Stimulated activated CD8-positive, alpha-beta memory T cell treated with anti-CD3 and anti-CD28 coated beads, Interleukin-4, amount 100 ng/mL, for 24 hours (primary cell): Measurements from ENCODE around the gene ERCC2.
"Not testable (repeated sequence)": the region's sequence is repeated elsewhere in the genome, so short reads cannot be mapped to it uniquely, and the experiment has no call there.

ENCODE experiments used
- DNase-seq: peaks from one replicate; pipeline ENCODE4 v3.0.0-alpha.2; 2020; ENCODE audit warnings: low read depth

The ERCC2 gene

DNA sequence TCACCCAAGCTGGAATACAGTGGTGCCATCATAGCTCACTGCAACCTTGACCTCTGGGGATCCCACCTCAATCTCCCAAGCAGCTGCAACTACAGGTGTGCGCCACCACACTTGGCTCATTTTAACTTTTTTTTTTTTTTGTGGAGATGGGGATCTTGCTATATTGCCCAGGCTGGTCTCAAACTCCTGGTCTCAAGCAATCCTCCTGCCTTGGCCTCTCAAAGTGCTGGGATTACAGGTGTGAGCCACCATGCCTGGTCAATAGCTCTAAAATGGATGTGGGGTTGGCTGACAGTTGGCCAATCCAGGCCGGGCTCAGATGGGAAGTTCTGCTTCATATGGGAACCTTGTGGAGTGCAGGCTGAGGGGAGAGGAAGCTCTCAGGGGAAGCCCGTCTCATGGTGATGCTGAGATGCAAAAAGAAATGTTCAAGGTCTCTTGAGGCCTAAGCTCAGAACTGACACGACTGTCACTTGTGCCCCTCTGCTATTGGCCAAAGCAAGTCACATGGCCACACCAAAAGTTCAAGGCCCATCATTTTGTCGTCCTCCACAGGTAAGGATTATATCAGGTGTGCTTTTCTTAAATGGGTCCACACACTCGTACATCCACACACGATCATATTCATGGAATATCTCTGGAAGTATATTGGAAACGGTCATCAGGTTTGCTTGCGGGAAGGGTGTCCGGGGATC is 36.6 kb downstream of the ERCC2 start:
- no peak for DNase-seq

DNA sequence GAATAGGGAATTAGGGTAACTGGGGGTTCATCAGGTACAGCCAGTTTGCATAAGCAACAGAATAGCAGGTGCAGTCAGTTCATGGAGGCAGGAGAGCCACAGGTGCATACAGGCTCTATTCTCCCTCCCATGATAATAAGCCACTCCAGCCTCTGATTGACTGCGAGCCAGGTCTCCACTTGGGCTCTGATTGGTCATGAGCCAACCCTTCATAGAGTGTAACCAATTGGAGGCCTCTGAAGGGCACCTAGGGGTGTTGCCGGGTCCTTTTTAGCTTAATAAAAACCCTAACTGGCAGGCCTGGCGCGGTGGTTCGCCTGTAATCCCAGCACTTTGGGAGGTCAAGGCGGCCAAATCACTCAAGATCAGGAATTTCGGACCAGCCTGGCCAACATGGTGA is 39.0 kb downstream of the ERCC2 start:
- no peak for DNase-seq

DNA sequence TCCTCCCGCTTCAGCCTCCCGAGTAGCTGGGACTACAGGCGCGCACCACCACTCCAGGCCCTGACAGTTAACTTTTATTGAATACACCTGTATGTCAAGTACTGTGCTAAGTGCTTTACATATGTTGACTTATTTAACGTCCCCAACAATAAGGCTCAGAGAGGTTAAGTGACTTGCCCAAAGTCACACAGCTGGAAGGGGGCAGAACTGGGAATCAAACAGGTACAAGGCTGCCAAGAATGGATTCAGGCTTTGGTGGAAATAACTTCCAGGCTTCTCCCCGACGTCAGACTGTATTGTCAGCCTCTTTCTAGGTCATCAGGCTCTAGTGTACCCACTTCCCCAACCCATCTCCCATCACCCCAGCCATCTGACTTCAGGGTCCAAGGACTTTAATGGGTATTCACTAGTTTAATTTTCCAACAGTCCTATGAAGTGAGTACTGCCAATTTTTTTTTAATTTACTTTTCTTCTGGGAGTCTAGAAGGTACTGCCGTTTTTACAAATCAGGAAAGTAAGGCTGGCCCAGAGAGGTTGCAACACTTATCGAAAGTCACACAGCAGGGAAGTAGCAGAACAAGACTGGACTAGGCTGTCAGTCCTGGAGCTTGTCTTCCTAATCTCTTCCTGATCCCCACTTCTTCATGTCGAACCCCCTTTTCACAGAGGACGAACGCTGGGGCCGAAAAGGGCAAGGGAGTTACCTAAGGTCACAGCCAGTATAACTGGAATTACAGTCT is 42.8 kb downstream of the ERCC2 start:
- no peak for DNase-seq

DNA sequence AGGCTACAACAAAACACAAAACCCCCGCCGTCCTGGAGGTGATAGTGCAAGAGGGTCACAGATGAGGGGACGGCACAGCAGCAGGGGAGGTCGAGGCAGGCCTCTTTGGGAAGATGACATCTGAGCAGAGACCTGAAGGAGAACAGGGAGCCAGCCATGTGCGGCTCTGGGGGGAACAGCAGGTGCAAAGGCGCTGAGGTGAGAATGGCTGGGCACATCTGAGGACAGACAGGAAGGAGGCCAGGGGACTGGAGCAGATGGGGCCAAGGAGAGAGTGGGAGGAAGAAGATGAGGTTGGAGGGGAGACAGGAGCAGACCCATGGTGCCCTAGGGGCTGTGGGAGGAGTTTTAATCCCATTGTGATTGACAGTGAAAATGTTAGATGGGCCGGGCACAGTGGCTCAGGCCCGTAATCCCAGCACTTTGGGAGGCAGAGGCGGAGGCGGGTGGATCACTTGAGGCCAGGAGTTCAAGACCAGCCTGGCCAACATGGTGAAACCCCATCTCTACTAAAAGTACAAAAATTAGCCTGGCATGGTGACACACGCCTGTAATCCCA is 45.9 kb downstream of the ERCC2 start:
- DNase-seq, result no peak

DNA sequence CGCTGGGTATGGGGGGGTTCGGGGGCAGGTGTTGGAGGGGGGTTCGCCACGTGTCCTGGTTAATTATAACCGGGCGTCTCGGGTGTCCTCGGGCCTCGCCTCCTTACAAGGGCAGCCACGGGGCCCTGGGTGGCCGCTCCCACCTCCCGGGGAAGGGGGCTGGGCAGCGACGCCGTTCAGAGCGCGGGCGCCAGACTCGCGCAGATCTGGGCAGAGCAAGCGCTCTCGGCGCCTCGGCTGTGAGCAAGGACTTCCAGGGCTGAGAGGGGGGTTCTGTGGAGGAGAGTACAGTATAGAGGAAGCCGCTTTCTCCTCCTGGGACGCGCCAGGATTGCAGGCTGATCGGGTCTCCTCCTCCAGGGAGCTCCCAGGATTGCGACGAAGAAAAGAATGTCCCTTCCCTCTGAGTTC is 46.7 kb downstream of the ERCC2 start:
- DNase-seq, result no peak

DNA sequence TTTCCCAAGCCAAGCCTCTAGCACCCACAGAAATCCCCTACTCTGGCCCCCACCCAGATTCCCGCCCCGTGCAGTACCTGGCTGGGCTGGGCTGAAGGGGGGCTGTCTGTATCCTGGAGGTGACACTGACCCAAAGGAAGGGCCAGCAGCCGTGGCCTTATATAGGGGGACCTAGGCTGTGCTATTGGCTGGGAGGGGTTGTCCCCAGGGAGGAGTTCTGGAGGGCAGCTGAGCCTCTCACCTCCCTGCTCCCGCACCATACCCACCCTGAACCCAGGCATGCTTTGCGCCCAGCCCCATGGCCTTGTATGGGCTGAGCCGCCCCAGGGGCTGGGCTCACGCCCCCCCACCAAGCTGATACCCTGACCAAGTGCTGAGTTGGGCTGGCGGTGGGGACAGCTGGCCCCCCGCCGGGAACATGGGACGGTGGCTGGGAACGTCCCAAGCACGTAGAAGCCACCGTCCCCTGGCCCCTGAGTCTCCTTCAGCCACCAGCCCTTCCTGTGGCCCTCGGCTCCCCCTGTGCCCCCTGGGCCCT is 47.6 kb downstream of the ERCC2 start, which contains the start of gene CKM:
CKM (minus strand) TSS at position 132 of the 538 bp plus-strand sequence. CDS start 3,162 bp downstream, outside the sequence.
- no peak for DNase-seq

DNA sequence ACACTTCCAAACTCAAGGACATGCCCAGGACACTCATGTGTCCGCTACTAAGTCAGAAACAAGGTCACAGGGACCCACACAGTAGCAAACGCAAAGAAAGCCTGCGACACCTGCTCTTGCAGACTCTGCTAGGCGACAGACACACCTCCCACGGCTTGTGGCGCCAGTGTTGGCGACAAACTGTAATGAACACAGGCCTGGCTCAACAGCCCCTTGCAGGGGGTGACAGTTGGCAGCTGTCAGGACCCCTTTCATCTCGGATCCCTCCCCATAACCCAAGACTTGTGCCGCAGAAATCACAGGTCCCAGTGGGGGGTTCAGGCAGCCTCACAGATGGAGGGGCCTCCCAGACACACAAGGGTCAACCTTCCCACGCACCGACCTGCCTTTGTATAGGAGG is 48.1 kb downstream of the ERCC2 start:
- DNase-seq, result no peak

DNA sequence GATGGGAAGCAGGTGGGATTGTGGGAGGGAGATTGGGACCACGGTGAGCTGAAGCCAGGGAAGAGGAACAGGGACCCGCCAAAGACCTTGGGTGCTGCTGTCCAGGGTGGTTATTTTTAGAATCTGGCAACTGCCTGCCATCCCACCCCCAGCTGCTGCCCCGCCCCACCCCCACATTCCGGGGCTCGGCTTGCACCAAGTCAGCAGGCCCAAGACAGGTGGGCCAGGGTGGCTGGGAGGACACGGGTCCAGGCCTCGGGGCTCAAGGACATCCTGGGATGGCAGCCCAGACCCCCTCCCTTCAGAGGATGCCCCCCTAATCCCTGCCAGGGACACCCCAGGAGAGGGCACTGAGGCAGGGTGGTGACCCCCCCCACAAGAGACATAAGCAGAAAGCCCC is 48.5 kb downstream of the ERCC2 start:
- DNase-seq, result no peak

DNA sequence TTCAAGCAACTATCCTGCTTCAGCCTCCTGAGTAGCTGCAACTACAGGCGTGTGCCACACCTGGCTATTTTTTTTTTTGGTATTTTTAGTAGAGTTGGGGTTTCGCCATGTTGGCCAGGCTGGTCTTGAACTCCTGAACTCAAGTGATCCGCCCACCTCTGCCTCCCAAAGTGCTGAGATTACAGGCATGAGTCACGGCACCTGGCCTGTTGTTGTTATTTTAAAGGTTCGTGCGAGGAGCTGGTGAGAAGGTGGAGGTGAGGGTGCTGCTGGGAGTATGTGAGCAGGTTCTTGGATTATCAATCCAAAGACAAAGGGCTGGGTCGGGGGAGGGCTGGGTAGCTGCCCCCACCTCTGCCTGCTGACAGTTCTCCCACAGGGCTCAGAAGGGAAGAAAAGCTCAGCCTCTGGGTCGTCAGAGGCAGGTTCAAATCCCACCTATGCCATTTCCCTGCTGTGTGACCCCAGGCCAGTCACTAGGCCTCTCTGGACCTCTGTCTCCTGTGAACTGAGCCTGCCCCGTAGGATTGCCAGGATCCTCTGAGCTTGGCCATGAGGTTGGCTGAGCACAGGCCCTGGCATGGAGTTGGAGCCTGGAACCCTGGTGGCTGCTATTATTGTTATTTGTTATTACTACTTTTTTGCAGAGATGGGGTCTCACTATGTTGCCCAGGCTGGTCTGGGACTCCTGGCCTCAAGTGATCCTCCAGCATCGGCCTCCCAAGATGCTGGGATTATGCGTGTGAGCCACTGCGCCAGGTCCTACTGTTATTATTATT is 49.2 kb downstream of the ERCC2 start:
- DNase-seq, result no peak

DNA sequence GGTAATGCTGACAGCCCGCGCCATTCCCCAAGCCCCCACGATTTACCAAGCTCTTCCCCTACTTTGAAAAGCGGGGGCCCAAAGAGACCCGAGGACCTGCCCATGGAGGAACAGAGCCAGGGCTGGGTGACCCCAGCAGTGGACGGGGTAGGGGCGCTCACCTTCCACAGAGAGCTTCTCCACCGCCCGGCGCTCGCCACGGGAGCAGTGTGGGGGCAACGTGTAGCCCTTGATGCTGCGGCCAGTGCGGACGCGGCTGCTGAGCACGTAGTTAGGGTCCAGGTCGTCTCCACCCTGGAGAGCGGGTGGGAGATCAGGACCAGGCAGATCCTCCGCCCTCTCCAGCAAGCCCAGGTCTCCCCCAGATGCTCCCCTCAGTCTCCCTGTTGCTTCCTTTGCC is 55.1 kb downstream of the ERCC2 start:
- DNase-seq, result no peak

DNA sequence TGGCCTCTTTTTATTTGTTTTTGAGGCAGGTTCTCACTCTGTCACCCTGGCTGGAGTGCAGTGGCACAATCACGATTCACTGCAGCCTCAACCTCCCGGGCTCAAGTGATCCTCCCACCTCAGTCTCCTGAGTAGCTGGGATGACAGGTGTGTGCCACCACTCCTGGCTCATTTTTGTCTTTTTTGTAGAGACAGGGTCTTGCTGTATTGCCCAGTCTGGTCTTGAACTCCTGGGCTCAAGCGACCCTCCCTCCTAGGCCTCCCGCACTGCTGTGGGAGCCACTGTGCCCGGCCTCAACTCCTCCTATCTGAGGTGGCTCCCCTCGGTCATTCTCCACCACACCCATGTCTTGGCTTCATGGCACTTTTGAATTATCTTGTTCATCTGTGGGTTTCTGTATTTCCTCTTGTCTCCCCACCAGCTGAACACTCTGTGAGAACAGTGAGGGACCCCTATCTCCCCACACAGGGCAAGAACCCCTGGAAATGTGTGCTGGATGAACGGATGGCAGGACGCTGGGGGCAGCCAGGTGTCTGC is 55.6 kb downstream of the ERCC2 start:
- DNase-seq, result no peak

DNA sequence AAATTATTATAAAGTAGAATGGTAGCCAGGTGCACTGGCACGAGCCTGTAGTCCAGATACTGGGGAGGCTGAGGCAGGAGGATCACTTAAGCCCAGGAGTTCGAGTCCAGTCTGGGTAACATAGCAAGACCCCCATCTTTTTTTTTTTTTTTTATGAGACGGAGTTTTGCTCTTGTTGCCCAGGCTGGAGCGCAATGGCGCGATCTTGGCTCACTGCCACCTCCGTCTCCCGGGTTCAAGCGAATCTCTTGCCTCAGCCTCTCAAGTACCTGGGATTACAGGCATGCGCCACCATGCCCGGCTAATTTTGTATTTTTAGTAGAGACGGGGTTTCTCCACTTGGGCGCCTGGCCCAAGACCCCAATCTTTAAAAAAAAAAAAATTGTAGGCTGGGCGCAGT is 58.1 kb downstream of the ERCC2 start:
- not testable (repeated sequence) for DNase-seq

DNA sequence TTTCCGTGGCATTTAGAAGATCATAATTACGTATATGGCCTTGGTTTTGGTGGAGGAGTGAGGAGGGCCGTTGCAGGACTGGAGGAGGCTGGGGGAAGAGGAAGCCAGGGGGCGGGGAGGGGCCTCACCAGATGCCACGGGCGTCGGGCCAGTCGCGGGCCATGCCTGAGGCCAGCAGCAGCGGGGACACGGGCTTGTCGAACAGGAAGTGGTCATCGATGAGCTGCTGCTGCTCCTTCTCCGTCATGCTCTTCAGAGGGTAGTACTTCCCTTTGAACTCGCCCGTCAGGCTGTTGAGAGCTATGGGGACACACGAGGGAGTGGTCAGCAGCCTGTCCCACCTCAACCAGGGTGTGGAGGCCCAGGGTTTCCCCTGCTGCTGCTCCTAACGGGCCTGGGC is 58.8 kb downstream of the ERCC2 start:
- DNase-seq, result no peak

DNA sequence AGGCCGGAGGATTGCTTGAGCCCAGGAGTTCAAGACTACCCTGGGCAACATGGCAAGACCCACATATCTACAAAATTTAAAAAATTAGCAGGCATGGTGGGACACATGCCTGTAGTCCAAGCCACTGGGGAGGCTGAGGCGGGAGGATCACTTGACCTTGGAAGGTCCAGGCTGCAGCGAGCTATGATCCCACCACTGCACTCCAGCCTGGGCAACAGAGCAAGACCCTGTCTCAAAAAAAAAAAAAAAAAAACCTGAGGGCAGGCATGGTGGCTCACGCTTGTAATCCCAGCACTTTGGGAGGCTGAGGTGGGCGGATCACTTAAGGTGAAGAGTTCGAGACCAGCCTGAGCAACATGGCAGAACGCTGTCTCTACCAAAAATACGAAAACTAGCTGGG is 61.1 kb downstream of the ERCC2 start:
- not testable (repeated sequence) for DNase-seq

DNA sequence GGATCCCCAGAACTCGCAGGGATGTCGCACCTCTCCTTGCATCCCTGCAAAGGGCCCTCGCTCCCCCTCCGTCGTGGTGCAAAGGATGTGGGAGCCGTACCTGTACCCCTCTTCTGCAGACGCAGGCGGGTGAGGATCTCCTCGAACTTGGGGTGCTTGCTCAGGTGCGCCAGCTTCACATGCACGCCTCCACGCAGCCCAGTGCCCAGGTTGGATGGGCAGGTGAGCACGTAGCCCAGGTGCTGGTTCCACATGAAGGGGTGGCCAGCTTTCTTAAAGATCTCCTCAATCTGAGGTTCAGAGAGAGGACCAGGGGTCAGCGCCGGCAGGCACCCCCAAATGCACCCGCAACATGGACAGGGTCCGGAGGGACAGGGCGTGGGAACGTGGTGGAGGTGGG is 63.0 kb downstream of the ERCC2 start:
- no peak for DNase-seq

DNA sequence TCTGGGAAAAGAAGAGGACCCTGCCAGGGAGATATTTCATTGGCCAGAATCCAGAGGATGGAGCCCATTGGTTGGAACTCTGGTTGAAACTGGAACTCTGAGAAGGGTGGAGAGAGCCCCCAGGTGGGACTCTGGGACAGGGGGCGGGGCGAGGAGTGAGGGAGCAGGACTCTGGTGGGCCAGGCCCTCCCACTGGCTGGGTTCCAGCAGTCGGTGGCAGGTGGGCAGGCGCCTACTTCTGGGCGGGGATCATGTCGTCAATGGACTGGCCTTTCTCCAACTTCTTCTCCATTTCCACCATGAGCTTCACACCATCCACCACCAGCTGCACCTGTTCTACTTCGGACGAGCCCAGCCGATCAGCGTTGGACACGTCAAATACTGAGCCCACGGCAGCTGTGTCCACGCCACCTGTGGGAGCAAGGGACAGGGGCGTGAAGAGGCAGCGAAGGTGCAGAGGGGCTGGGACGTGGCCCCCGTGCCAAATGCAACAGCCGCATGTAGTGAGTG is 63.8 kb downstream of the ERCC2 start:
- no peak for DNase-seq

DNA sequence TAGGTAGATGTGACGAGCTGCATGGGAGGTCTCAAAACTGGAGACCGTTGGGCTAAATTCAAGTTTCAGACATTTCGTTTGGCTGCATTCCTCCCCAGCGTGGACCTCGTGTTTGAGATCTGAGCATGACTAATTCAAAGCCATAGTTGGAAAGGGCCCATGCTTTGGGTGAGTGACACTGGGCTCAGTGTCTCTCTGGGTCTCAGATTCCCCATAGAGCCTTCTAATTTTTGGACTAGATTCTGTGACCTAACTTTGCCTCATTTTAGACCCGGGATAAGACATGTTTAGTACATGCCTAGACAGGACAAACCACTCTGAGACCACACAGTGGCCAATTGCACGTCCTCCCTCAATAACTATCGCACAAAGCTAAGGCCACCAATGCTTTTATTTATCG is 64.3 kb downstream of the ERCC2 start:
- DNase-seq, result no peak

DNA sequence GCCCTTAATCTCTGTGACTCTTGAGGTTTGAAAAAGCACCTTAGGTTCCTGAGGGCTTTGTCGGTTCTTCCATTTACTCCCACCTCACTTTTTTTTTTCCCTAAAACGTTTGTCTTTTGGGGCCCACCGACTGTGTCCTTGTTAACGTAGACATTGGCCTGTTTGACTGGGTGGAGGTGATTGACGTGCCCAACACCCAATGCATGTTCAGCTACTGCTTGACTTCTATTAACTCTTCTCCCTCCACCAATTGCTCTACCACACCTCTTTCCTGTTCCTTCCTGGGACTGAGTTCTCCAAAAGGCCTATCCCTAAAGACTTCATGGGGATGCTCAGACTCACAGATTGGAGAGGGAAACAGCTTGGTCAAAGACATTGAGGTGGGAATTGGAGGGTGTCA is 65.0 kb downstream of the ERCC2 start:
- DNase-seq, result no peak

DNA sequence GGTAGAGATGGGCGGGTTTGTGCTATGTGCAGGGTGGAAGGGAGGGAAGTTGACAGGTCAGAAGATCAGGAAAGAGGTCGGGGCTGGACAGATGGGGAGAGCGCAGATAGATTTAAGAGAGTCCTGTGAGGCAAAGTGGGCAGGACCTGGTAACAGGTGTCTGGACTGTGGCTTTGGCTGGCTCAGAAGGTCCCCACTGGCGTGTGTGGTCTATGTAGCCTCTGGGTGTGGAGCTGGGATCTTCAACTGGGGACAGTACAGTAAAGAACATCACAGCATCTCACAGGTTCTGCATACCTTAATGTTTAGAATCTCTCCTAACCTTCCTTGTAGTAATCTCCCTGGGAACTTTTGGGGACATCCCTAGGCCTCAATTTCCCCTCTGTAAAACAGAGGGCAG is 65.4 kb downstream of the ERCC2 start:
- no peak for DNase-seq

DNA sequence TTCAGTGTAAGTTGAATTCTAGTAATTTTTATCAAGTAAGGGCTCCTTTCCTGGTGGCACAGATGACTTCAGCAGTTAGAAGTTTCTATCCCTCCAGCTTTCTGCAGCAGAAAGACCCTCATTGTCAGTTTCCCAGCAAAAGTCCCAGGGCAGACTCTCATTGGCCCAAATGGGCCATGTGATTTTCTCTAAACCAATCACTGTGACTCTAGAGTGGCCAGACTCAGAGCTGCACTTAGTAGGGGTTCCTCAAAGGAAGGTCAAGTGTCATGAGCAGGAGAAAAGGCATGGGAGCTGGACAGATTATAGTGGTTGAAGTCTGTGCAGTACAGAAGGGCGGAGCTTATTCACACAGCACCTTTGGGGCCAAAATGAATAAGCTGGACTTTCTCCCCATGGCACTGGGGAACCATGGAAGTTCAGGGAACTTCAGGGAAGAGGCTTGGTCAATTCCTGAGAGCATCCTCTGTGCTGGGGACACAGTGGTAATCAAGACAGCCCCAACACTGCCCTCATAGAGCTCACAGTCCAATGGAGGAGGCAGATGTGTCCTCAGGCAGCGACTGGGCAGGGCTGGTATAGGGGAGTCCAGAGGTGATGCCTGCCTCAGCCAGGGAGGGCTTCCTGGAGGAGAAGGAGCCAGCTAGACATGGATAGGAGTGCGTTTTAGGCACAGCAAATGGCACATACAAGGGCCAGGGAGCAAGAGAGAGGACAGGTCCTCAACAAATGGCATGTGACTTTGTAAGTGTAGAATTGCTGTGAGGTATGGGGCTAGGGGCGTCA is 66.0 kb downstream of the ERCC2 start:
- DNase-seq, result no peak
